K562 (cell line): ENCODE data around the gene RPS6KA4. TPM values are rescaled to one million over a fixed set of nuclear protein-coding genes. Genes with fewer than 3 reads are reported as not detected.

Experiments used
- ETV1 ChIP-seq: fragments of 450-650 bp; conservative IDR thresholded peaks from 2 replicates; pipeline ENCODE4 v1.6.1; 2016; ENCODE audit warnings: missing genetic modification characterization, control low read depth, low read depth, missing compliant biosample characterization
- FOS ChIP-seq: IDR thresholded peaks from 3 replicates; pipeline ENCODE4 v1.6.1; 2011; ENCODE audit not compliant: insufficient read length; ENCODE audit errors: extremely low read depth
- FOXK1 ChIP-seq: sonication (generic); formaldehyde crosslinking; IDR thresholded peaks from 2 replicates; pipeline ENCODE4 v1.8.0; 2022; ENCODE audit warnings: missing genetic modification reagents, mild to moderate bottlenecking, borderline replicate concordance
- GTF2B ChIP-seq: IDR thresholded peaks from 2 replicates; pipeline ENCODE4 v1.6.1; 2011; ENCODE audit not compliant: insufficient read length; ENCODE audit errors: extremely low read depth
- HDGF ChIP-seq: fragments of 450-650 bp; IDR thresholded peaks from 2 replicates; pipeline ENCODE4 v1.6.1; 2016
- HNRNPLL ChIP-seq: fragments of 200-400 bp; formaldehyde crosslinking; IDR thresholded peaks from 2 replicates; pipeline ENCODE4 v1.6.1; 2017; ENCODE audit warnings: low read length, low read depth, mild to moderate bottlenecking; ENCODE audit not compliant: poor library complexity, severe bottlenecking
- KLF1 ChIP-seq: fragments of 450-650 bp; IDR thresholded peaks from 2 replicates; pipeline ENCODE4 v1.6.1; 2016; ENCODE audit warnings: missing genetic modification characterization, missing compliant biosample characterization
- MAX ChIP-seq: sonication (generic); formaldehyde crosslinking; IDR thresholded peaks from 2 replicates; pipeline ENCODE4 v1.9.0; 2022; ENCODE audit warnings: mild to moderate bottlenecking, missing genetic modification reagents
- POLR2G ChIP-seq: fragments of 200-400 bp; formaldehyde crosslinking; IDR thresholded peaks from 2 replicates; pipeline ENCODE4 v1.6.1; 2017; ENCODE audit warnings: low read depth, mild to moderate bottlenecking, antibody characterized with exemption, low read length, moderate library complexity
- RCOR1 ChIP-seq, 2 experiments: IDR thresholded peaks; 2 replicates each; pipeline ENCODE4 v1.6.1; 2012; ENCODE audit warnings: low read depth in 2 of 2, low read length in 2 of 2, borderline replicate concordance in 1 of 2, improper control_type of control experiment in 1 of 2
- SMAD4 ChIP-seq: fragments of 250-450 bp; sonication (Bioruptor Pico); conservative IDR thresholded peaks from 2 replicates; pipeline ENCODE4 v1.8.0; 2021; ENCODE audit warnings: inconsistent platforms, mild to moderate bottlenecking, moderate library complexity
- TBP ChIP-seq: optimal IDR thresholded peaks from 2 replicates; pipeline ENCODE3; 2011; ENCODE audit warnings: low read depth, low read length, improper control_type of control experiment
- TRIM24 ChIP-seq, 2 experiments: fragments of 450-650 bp; IDR thresholded peaks; 2 replicates each; pipeline ENCODE4 v1.6.1; 2016
- YY1 ChIP-seq, 3 experiments: IDR thresholded peaks; 2 replicates each; pipeline ENCODE4 v1.6.1; 2011; ENCODE audit warnings: low read length in 2 of 3, mild to moderate bottlenecking in 2 of 3, moderate library complexity in 2 of 3, borderline replicate concordance in 1 of 3, control low read depth in 1 of 3, low read depth in 1 of 3; ENCODE audit not compliant: insufficient read depth in 3 of 3, insufficient replicate concordance in 2 of 3, control insufficient read depth in 1 of 3, insufficient read length in 1 of 3; ENCODE audit errors: extremely low read depth in 1 of 3
- ZBTB11 ChIP-seq, 3 experiments: fragments of 200-800 bp in 1 of 3; fragments of 250-450 bp in 1 of 3; fragments of 450-650 bp in 1 of 3; sonication (Bioruptor Pico) in 1 of 3; sonication (Bioruptor generic) in 1 of 3; formaldehyde crosslinking in 1 of 3; IDR thresholded peaks; 2 replicates each; pipeline versions ENCODE4 v1.6.1 to v1.8.0; 2016 to 2022; ENCODE audit warnings: mild to moderate bottlenecking in 2 of 3, missing genetic modification characterization in 2 of 3, missing compliant biosample characterization in 1 of 3, moderate library complexity in 1 of 3
- ZNF263 ChIP-seq: sonication (generic); formaldehyde crosslinking; IDR thresholded peaks from 2 replicates; pipeline ENCODE4 v1.8.0; 2022; ENCODE audit warnings: mild to moderate bottlenecking, missing genetic modification reagents, borderline replicate concordance
- ZNF41 ChIP-seq: fragments of 250-450 bp; sonication (Bioruptor Pico); conservative IDR thresholded peaks from 2 replicates; pipeline ENCODE4 v1.4.0; 2020; ENCODE audit warnings: mild to moderate bottlenecking
- ZNF785 ChIP-seq: fragments of 250-450 bp; sonication (Bioruptor Pico); IDR thresholded peaks from 2 replicates; pipeline ENCODE4 v1.4.0; 2020; ENCODE audit warnings: mild to moderate bottlenecking
- polyA plus RNA-seq, 8 experiments: library from polyadenylated mRNA; depleted of rRNA in 4 of 8; stranded (reverse) in 5 of 8; unstranded in 3 of 8; fragments of >200 nt; fragmentation: Nextera tagmentation in 2 of 8; fragmentation: Illumina TruSeq in 1 of 8; extraction: Ambion mirVana in 2 of 8; extraction: Trizol in 1 of 8; gene quantifications; 2 replicates each; pipeline versions ENCODE4 v1.2.1 to v1.2.3, GENCODE V29; 2011 to 2014; ENCODE audit warnings: inconsistent platforms in 1 of 8, missing spikeins in 1 of 8
- total RNA-seq, 7 experiments: library from RNA; depleted of rRNA in 6 of 7; stranded (reverse); fragments of >200 nt in 6 of 7; fragmentation: Illumina TruSeq in 2 of 7; extraction: Trizol in 2 of 7; gene quantifications; 2 replicates each; pipeline versions ENCODE4 v1.2.1 to v1.2.3, GENCODE V29; 2011 to 2021; ENCODE audit warnings: low replicate concordance in 1 of 7
- TF ChIP-seq, protein P1 (sequence below): fragments of 450-650 bp; IDR thresholded peaks from 2 replicates; pipeline ENCODE4 v1.7.0; 2016; ENCODE audit warnings: borderline replicate concordance

RPS6KA4 gene
- total and polyA plus RNA-seq, 9 of the 15 experiments (the other 6 are each of a cell fraction or from before 2014, with no cell fraction given) = 0.15 to 23.8 (median 9.8) TPM

DNA sequence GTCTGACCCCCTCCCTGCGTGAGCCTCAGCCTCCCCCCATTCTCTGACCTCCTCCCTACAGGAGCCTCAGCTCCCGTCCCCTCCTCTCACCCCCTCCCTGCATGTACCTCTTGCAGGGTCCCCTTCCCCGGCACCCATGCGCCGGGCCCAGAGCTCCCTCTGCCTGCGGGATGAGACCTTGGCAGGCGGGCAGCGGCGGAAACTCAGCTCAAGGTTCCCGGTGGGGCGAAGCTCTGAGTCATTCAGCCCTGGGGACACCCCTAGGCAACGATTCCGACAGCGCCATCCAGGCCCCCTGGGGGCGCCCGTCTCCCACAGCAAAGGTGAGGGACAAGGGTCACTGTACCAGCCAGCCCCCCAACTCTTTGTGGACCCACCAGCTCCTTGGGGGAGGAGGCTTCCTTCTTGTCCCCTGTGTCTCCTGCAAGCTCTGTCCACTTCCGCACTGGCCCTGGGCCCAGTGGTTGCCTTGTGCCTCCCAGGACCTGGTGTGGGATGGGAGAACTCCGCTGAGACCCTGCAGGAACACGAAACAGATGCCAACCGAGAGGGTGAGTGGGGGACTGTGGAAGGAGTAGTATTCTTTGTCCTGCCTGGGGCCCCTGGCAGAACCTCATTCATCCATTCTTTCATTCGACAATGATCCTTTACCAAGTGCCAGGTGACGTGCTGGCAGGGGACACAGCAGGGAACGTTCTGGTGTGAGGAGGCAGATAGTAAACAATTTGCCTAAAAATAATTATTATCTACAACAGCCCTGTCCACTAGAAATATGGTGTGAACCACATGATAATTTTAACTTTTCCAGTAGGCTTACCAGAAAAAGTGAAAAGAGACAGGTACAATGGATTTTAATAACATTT lies 3.7 kb upstream of the RPS6KA4 start (continued):
- peak; percentile 75; the same call in 1 of the 2 replicates for TF ChIP-seq MAX
- TF ChIP-seq ETV1 (tag) = peak; percentile 67
- peak; percentile 73 for TF ChIP-seq SMAD4 (CRISPR knock-in tag)
- TF ChIP-seq YY1 (IDR thresholded peaks at IDR 0.05; ENCODE audit: borderline replicate concordance in 1 of 3, control insufficient read depth in 1 of 3, extremely low read depth in 1 of 3, insufficient read depth in 3 of 3, insufficient read length in 1 of 3, insufficient replicate concordance in 2 of 3, low read depth in 1 of 3, low read length in 2 of 3) = peak in 2 of 3 experiments; percentile 46 to 50
- 0 out of 2 replicates have a peak, but pooled peaks have one; percentile 69 for TF ChIP-seq HDGF
- TF ChIP-seq, protein P1, sequence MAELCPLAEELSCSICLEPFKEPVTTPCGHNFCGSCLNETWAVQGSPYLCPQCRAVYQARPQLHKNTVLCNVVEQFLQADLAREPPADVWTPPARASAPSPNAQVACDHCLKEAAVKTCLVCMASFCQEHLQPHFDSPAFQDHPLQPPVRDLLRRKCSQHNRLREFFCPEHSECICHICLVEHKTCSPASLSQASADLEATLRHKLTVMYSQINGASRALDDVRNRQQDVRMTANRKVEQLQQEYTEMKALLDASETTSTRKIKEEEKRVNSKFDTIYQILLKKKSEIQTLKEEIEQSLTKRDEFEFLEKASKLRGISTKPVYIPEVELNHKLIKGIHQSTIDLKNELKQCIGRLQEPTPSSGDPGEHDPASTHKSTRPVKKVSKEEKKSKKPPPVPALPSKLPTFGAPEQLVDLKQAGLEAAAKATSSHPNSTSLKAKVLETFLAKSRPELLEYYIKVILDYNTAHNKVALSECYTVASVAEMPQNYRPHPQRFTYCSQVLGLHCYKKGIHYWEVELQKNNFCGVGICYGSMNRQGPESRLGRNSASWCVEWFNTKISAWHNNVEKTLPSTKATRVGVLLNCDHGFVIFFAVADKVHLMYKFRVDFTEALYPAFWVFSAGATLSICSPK = 0 out of 2 replicates have a peak, but pooled peaks have one; percentile 41
- no peak for TF ChIP-seq GTF2B
- peak; percentile 17 for TF ChIP-seq HNRNPLL
- TF ChIP-seq ZNF785 = no peak
- peak in 1 of 2 experiments; percentile 46; a peak in 1 of 4 replicates for TF ChIP-seq TRIM24 (IDR thresholded peaks at IDR 0.05)
- TF ChIP-seq FOS = peak; percentile 3
- peak; percentile 49; the same call in 1 of the 2 replicates for TF ChIP-seq ZNF263 (CRISPR knock-in tag)
- peak in 1 of 2 experiments; percentile 57; a peak in 1 of 4 replicates for TF ChIP-seq RCOR1 (IDR thresholded peaks at IDR 0.05; ENCODE audit: borderline replicate concordance in 1 of 2, low read depth in 2 of 2, low read length in 2 of 2)
- TF ChIP-seq KLF1 (tag) = 0 out of 2 replicates have a peak, but pooled peaks have one; percentile 40
- TF ChIP-seq FOXK1 = 0 out of 2 replicates have a peak, but pooled peaks have one; percentile 56
- TF ChIP-seq ZBTB11 (CRISPR knock-in tag; IDR thresholded peaks at IDR 0.05) = peak in 1 of 3 experiments; percentile 55; a peak in 1 of 6 replicates
- TF ChIP-seq TBP = peak; percentile 48
- no peak for TF ChIP-seq ZNF41 (CRISPR knock-in tag)
- TF ChIP-seq POLR2G = peak; percentile 79
